Kidney epithelial cell (primary cell): ENCODE measurements around the gene IL4R. TPM values are rescaled to one million over a fixed set of nuclear protein-coding genes. Genes with fewer than 3 reads are reported as not detected.
"Not testable (repeated sequence)": the region's sequence is repeated elsewhere in the genome, so short reads cannot be mapped to it uniquely, and the experiment has no call there.

Source experiments
- DNase-seq: peaks from one replicate; pipeline ENCODE4 v3.0.0-alpha.2; 2010; ENCODE audit warnings: low read depth
- H3K27me3 ChIP-seq: 2 replicates; pipeline ENCODE4 v1.6.0; 2011; ENCODE audit warnings: low read length; ENCODE audit not compliant: control insufficient read depth, insufficient read depth
- H3K36me3 ChIP-seq: 2 replicates; pipeline ENCODE4 v1.5.1; 2011; ENCODE audit warnings: low read length; ENCODE audit not compliant: control insufficient read depth, insufficient read depth
- H3K4me3 ChIP-seq: 2 replicates; pipeline ENCODE4 v1.5.1; 2011; ENCODE audit warnings: low read depth, mild to moderate bottlenecking, control low read depth, low read length
- CTCF ChIP-seq: IDR thresholded peaks from 2 replicates; pipeline ENCODE4 v1.5.1; 2011; ENCODE audit warnings: mild to moderate bottlenecking, moderate library complexity, low read length, control low read depth, inconsistent platforms; ENCODE audit not compliant: insufficient read depth, poor library complexity, severe bottlenecking
- total RNA-seq: library from RNA; depleted of rRNA; stranded (reverse); fragments of >200 nt; gene quantifications from 2 replicates; pipeline ENCODE4 v1.2.3, GENCODE V29; 2015

Gene IL4R
- total RNA-seq, 1 donor from 2014 or later = 52.1 TPM

DNA sequence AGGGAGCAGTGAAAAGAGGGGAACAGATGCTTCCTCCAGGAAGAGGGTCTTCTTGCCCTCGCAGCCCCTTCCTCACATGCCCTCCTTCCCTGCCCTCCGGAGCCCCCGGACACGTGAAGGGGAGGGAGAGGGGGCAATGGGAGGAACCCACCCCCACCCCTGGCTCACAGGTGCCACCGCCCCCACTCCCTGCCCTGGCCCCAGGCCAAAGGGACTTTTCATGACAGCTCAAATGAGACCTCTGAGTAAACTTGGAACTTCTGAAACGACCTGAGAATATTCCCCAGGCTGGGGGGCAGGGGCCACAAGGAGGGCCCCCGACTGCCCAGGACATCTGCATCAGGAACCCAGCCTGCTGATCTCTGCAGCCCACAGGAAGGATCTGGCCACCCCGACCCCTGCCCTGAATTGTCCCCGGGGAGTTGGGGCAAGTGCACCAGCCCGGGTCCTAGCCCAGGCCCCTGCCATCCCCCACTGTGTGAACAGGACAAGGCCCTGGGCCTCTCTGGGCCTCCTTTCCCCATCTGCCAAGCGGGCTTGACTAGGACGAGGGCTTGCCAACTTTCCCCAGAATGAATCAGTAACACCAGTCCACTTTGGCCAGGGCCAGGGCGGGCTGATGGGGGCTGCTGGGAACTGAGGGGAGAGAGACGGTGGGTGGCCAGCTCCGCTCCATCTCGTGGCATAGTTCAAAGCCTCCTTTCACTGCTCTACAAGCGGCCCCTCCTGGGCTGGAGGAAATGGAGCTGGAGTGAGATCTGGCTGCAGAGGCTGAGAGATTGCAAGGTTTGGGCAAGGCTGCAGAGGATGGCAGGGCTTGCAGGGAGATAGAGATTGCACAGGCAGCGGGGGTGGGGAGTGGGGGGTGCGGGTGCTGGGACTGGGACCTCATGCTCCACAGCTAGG is 92.0 kb downstream of the IL4R start:
- no peak for TF ChIP-seq CTCF
- DNase-seq = no peak
- no peaks in the 10 kb centered on the region for H3K36me3 ChIP-seq
- H3K27me3 ChIP-seq = peaks cover 4% of the 10 kb centered on the region
- H3K4me3 ChIP-seq = no peak overlapping the region

DNA sequence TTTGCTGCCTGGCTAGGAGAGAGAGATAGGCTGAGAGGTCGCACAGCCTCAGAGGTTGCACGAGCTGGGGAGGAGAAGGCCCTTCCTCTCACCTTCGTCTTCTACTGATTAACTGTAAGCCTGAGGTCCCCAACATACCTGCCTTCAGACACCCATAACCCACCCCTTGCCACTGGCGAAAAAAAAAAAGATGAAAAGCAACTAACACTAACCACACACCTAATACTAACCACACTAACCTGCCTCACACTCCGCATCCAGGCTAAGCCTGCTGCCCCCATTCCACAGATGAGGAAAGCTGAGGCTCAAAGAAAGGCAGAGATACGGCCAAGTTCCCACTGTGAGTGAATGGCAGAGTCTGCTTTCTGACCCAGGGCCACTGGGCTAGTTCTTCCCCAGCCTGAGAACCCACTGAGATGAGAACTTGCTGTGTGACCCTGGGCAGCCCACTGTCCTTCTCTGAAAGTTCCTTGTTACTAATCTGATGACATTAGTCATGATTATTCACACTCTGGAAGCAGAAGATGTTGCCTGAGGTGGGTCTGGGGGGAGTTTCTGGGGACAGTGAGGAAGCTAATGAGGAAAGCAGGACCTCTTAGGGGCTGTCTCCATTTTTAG is 92.8 kb downstream of the IL4R start:
- no peak for TF ChIP-seq CTCF
- peaks cover 4% of the 10 kb centered on the region for H3K27me3 ChIP-seq
- H3K4me3 ChIP-seq = no peak overlapping the region
- no peak for DNase-seq
- H3K36me3 ChIP-seq = no peaks in the 10 kb centered on the region

DNA sequence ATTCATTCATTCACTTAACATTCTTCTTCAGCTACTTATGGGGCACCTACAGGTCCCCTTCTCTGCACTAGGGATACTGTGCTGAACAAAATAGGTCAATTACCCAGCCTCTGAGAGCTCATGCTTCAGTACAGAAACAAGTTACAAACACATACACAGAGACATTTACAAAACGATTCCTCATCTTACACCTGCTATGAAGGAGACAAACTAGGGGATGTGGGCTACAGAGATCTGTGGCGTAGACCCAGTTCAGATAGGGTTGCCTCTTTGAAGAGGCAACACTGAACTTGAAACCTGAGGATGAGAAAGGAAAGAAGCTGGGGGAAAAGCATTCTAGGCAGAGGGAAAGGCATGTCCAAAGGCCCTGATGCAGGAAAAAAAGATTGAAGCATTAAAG is 93.4 kb downstream of the IL4R start:
- no peak for DNase-seq
- Histone ChIP-seq H3K27me3 (peaks cover 3% of the 10 kb centered on the region), H3K4me3 (no peak overlapping the region), H3K36me3 (no peaks in the 10 kb centered on the region)
- no peak for TF ChIP-seq CTCF

GRCh38 chr16:27408012-27408601 is 94.3 kb downstream of the IL4R start:
- DNase-seq = peak; percentile 16

GRCh38 chr16:27408602-27409031 is 94.8 kb downstream of the IL4R start:
- Histone ChIP-seq H3K4me3 (no peak overlapping the region), H3K36me3 (no peaks in the 10 kb centered on the region), H3K27me3 (no peaks in the 10 kb centered on the region)
- DNase-seq = no peak
- no peak for TF ChIP-seq CTCF

More at GRCh38 chr16:27408012-27408601, 94.3 kb downstream of the IL4R start:
- Histone ChIP-seq H3K36me3 (no peaks in the 10 kb centered on the region), H3K4me3 (no peak overlapping the region), H3K27me3 (peaks cover 2% of the 10 kb centered on the region)
- no peak for TF ChIP-seq CTCF

- not testable (repeated sequence) for H3K27me3 ChIP-seq, DNase-seq, H3K36me3 ChIP-seq, H3K4me3 ChIP-seq
Observed at GRCh38 chr16:27409958-27410357, 96.2 kb downstream of the IL4R start.
